SK-N-SH (cell line): ENCODE results near the gene GUCY1A2.

Source experiments
- CTCF ChIP-seq: fragments of 200-600 bp; sonication (generic); IDR thresholded peaks from 2 replicates; pipeline ENCODE4 v1.6.1; 2017; ENCODE audit warnings: antibody characterized with exemption, mild to moderate bottlenecking, moderate library complexity
- ELF1 ChIP-seq: IDR thresholded peaks from 2 replicates; pipeline ENCODE4 v1.4.0; 2012
- EZH2phosphoT487 ChIP-seq: fragments of 200-600 bp; sonication (generic); IDR thresholded peaks from 2 replicates; pipeline ENCODE4 v1.6.1; 2017; ENCODE audit warnings: low read depth, mixed run types, mild to moderate bottlenecking, antibody characterized with exemption, moderate library complexity, borderline replicate concordance
- GABPA ChIP-seq: IDR thresholded peaks from 2 replicates; pipeline ENCODE4 v1.4.0; 2012; ENCODE audit warnings: low read depth, mild to moderate bottlenecking
- MEF2A ChIP-seq: IDR thresholded peaks from 2 replicates; pipeline ENCODE4 v1.4.0; 2012; ENCODE audit warnings: low read depth, borderline replicate concordance
- MXI1 ChIP-seq: IDR thresholded peaks from 2 replicates; pipeline ENCODE4 v1.6.1; 2012; ENCODE audit warnings: mild to moderate bottlenecking, low read depth, low read length, improper control_type of control experiment
- PBX3 ChIP-seq: IDR thresholded peaks from 2 replicates; pipeline ENCODE4; 2012
- RAD21 ChIP-seq: IDR thresholded peaks from 2 replicates; pipeline ENCODE4 v1.6.1; 2012; ENCODE audit warnings: mild to moderate bottlenecking, low read length
- SIN3A ChIP-seq: IDR thresholded peaks from 2 replicates; pipeline ENCODE4 v1.6.1; 2012; ENCODE audit warnings: low read depth, mild to moderate bottlenecking, low read length, moderate library complexity, borderline replicate concordance
- SMC3 ChIP-seq: IDR thresholded peaks from 2 replicates; pipeline ENCODE4 v1.6.1; 2012; ENCODE audit warnings: low read depth, low read length, improper control_type of control experiment
- USF2 ChIP-seq: fragments of 150-350 bp; IDR thresholded peaks from 2 replicates; pipeline ENCODE4 v1.6.1; 2017; ENCODE audit warnings: antibody characterized with exemption, low read length, low read depth, borderline replicate concordance
- YY1 ChIP-seq: IDR thresholded peaks from 2 replicates; pipeline ENCODE4 v1.4.0; 2012; ENCODE audit warnings: low read depth, mild to moderate bottlenecking

GRCh38 chr11:106733635-106734034, 284.6 kb downstream of the GUCY1A2 start:
- TF ChIP-seq SMC3, result no peak
- TF ChIP-seq CTCF, result no peak
- no peak for TF ChIP-seq USF2
- no peak for TF ChIP-seq PBX3
- TF ChIP-seq RAD21, result no peak
- no peak for TF ChIP-seq EZH2phosphoT487
- no peak for TF ChIP-seq MEF2A
- no peak for TF ChIP-seq GABPA
- no peak for TF ChIP-seq ELF1
- no peak for TF ChIP-seq YY1
- TF ChIP-seq MXI1, result no peak
- TF ChIP-seq SIN3A, result no peak
